Left ventricle myocardium inferior (tissue), 1 donor: ENCODE data around the gene HSPA12A. TPM values are rescaled to one million over a fixed set of nuclear protein-coding genes. Genes with fewer than 3 reads are reported as not detected.

ENCODE experiments used
- DNase-seq: peaks from one replicate; pipeline ENCODE4 v3.0.0-alpha.2; 2020
- H3K27ac ChIP-seq: fragments of 200-600 bp; replicated peaks from 2 replicates; pipeline ENCODE4 v1.8.0; 2021
- H3K27me3 ChIP-seq: fragments of 200-600 bp; 2 replicates; pipeline ENCODE4 v1.8.0; 2021; ENCODE audit warnings: low read depth
- H3K36me3 ChIP-seq: fragments of 200-600 bp; 2 replicates; pipeline ENCODE4 v1.8.0; 2021
- H3K4me1 ChIP-seq: fragments of 200-600 bp; 2 replicates; pipeline ENCODE4 v1.8.0; 2021
- H3K4me3 ChIP-seq: fragments of 200-600 bp; 2 replicates; pipeline ENCODE4 v1.8.0; 2021; ENCODE audit warnings: mild to moderate bottlenecking, moderate library complexity
- H3K9me3 ChIP-seq: fragments of 200-600 bp; replicated peaks from 2 replicates; pipeline ENCODE4 v1.8.0; 2021
- CTCF ChIP-seq: fragments of 200-600 bp; IDR thresholded peaks from 2 replicates; pipeline ENCODE4 v1.8.0; 2021; ENCODE audit warnings: antibody characterized with exemption, mild to moderate bottlenecking, borderline replicate concordance
- intact Hi-C: fragments of 100-400 bp; cut with micrococcal nuclease; formaldehyde crosslinking; loops from one replicate; pipeline ENCODE4 v1.11.0; 2022
- total RNA-seq: library from RNA; stranded (reverse); fragmentation: NEBNext Ultra II Directional; extraction: Animal tissue kit (Norgen Biotek cat#: 25700); gene quantifications from one replicate; pipeline ENCODE4 v1.2.1, GENCODE V29; 2021
- donor health status: DM: no; HTN: yes; CAD: no; lungs with severe emphysema.

HSPA12A gene
- total RNA-seq, 1 donor from 2014 or later, result 15.0 TPM

GRCh38 chr10:116721547-116722392 is 20.6 kb downstream of the HSPA12A start:
- TF ChIP-seq CTCF, result no peak
- H3K36me3 ChIP-seq, result no peaks in the 10 kb centered on the region
- peaks cover 5% of the 10 kb centered on the region for H3K27me3 ChIP-seq
- H3K4me1 ChIP-seq, result peaks cover 42% of the 10 kb centered on the region
- H3K27ac ChIP-seq, result no peak overlapping the region
- intact Hi-C loops, result no loop called here
- H3K4me3 ChIP-seq, result no peak overlapping the region
- DNase-seq, result no peak
- H3K9me3 ChIP-seq, result no peaks in the 10 kb centered on the region

GRCh38 chr10:116720668-116721546 is 21.5 kb downstream of the HSPA12A start:
- no peaks in the 10 kb centered on the region for H3K36me3 ChIP-seq
- no peak for DNase-seq
- intact Hi-C loops, result no loop called here

GRCh38 chr10:116720241-116720643 is 22.1 kb downstream of the HSPA12A start:
- intact Hi-C loops, result no loop called here
- H3K27ac ChIP-seq, result no peak overlapping the region
- no peaks in the 10 kb centered on the region for H3K9me3 ChIP-seq
- no peak overlapping the region for H3K4me3 ChIP-seq
- no peaks in the 10 kb centered on the region for H3K36me3 ChIP-seq
- peaks cover 56% of the 10 kb centered on the region for H3K4me1 ChIP-seq
- DNase-seq, result no peak
- no peak for TF ChIP-seq CTCF
- peaks cover 5% of the 10 kb centered on the region for H3K27me3 ChIP-seq

More at GRCh38 chr10:116720668-116721546, 21.5 kb downstream of the HSPA12A start:
- peaks cover 5% of the 10 kb centered on the region for H3K27me3 ChIP-seq
- H3K27ac ChIP-seq, result no peak overlapping the region
- no peak for TF ChIP-seq CTCF
- H3K4me3 ChIP-seq, result no peak overlapping the region
- no peaks in the 10 kb centered on the region for H3K9me3 ChIP-seq
- peaks cover 49% of the 10 kb centered on the region for H3K4me1 ChIP-seq

- intact Hi-C loops, result no loop called here
- peaks cover 57% of the 10 kb centered on the region for H3K4me1 ChIP-seq
- no peaks in the 10 kb centered on the region for H3K36me3 ChIP-seq
Observed at GRCh38 chr10:116719804-116720203, 22.6 kb downstream of the HSPA12A start.

More at GRCh38 chr10:116719804-116720203, 22.6 kb downstream of the HSPA12A start:
- DNase-seq, result no peak
- H3K9me3 ChIP-seq, result no peaks in the 10 kb centered on the region
- H3K27me3 ChIP-seq, result peaks cover 5% of the 10 kb centered on the region
- no peak overlapping the region for H3K4me3 ChIP-seq
- TF ChIP-seq CTCF, result no peak
- H3K27ac ChIP-seq, result no peak overlapping the region
